Gastroesophageal sphincter (tissue), 3 donors: Measurements from ENCODE around the gene SEMA3D.

ENCODE experiments used
- CTCF ChIP-seq, 4 experiments: fragments of 200-600 bp in 2 of 4; fragments of 450-650 bp in 2 of 4; sonication (generic) in 1 of 4; IDR thresholded peaks; one replicate each; pipeline ENCODE4 v1.5.1; 2017 to 2019; ENCODE audit warnings: antibody characterized with exemption in 4 of 4, mild to moderate bottlenecking in 2 of 4, moderate library complexity in 2 of 4
- EP300 ChIP-seq: sonication (generic); formaldehyde crosslinking; IDR thresholded peaks from one replicate; pipeline ENCODE4 v1.6.1; 2017; ENCODE audit warnings: antibody characterized with exemption, mild to moderate bottlenecking
- POLR2A ChIP-seq, 2 donors: fragments of 450-650 bp; IDR thresholded peaks; one replicate each; pipeline ENCODE4 v1.6.1; 2017; ENCODE audit warnings: antibody characterized with exemption in 2 of 2, mild to moderate bottlenecking in 2 of 2, moderate library complexity in 1 of 2
- POLR2AphosphoS5 ChIP-seq: sonication (generic); formaldehyde crosslinking; IDR thresholded peaks from one replicate; pipeline ENCODE4 v1.6.1; 2017; ENCODE audit warnings: antibody characterized with exemption

DNA sequence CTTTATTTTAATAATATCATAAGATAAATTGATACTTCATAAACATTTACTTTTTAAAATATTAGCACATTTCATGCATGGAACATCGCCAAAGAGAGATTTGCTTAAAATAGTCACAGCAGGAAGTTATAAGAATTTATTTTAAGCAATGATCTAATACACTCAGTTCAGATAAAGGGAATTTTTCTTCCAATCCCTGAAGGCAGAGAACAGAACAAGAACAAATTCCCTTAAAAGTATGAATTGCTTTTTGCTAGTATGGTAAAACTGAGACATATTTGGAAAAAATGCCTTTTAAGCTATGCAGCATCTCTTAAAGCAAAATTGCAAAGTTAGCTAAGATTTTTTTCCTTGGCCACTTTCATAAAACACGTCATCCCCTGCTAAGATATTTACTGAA, 91.0 kb downstream of the SEMA3D start:
- no peak for TF ChIP-seq EP300
- TF ChIP-seq POLR2A (IDR thresholded peaks at IDR 0.05): no peak
- no peak for TF ChIP-seq CTCF (IDR thresholded peaks at IDR 0.05)
- TF ChIP-seq POLR2AphosphoS5: no peak
